Measurements from ENCODE around the gene MGST3.
"Not testable (repeated sequence)": the region's sequence is repeated elsewhere in the genome, so short reads cannot be mapped to it uniquely, and the experiment has no call there.

MGST3 gene

DNA sequence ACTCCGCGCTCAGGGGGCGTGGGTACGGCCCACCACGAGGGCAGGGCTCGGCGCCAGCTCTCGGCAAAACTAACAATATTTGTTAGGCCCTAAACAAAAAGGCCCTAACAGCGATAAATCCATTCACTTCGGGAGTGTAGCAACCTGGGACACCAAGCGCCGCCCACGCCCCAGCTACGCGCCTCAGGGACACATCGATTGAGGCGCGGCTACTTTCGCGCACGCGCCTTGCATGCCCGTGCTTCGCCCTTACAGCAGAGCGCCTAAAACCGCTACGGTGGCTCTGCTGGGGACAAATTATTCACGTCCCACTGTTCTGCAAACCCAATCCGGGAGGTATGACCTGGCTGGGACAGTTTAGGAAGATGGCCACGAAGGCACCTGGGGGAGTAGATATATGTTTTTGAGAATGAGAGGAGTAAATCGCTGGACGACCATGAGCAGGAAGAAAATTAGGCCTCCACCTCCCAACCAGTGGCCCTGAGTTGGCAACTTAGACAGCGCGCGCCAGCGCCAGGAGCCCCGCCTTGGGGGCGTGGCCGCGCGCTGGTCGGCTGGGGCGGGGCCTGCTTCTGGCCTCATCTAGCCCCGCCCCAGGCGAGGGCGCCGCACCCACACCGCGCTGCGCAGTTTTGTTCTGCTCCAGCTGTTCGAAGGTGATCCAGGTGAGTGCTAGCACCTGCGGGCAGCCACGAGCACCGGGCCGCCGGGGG is at the start of gene MGST3:
Gene MGST3 (plus strand): TSS at position 606 of the 713 bp plus-strand sequence. CDS start 18,614 bp downstream, outside the sequence.
- FAIRE-seq: peak; percentile 35

DNA sequence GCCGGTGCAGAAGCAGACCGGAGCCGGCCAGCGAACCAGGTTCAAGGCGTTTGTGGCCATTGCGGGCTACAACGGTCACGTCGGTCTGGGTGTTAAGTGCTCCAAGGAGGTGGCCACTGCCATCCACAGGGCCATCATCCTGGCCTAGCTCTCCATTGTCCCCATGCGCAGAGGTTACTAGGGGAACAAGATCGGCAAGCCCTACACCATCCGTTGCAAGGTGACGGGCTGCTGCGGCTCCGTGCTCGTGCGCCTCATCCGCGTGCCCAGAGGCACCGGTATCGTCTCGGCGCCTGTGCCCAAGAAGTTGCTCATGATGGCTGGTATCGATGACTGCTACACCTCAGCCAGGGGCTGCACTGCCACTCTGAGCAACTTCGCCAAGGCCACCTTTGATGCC is 49.1 kb upstream of the MGST3 start:
- FAIRE-seq: no peak

DNA sequence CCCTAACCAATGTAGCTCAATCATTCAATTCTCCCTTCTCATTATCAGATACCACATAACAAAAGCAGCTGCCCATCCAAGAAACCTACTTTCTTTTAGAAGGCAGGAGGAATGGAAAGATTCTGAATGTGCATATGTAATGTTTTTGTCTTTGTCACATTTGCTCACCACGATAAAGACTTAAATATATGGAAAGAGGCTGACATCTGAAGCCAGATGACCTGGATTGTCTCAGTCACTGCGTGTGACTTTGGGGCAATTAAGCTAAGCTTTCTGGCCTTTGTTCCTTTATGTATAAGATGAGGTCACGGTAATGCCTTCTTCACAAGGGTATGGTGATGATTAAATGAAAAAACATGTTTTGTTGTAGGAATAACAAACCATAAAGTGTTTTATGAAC is 44.6 kb upstream of the MGST3 start:
- FAIRE-seq: no peak

- not testable (repeated sequence) for FAIRE-seq
These were observed 39.6 kb upstream of the MGST3 start for GRCh38 chr1:165591391-165591790.

GRCh38 chr1:165592945-165593823 is 37.9 kb upstream of the MGST3 start:
- FAIRE-seq: peak; percentile 93

GRCh38 chr1:165595246-165595938 is 35.6 kb upstream of the MGST3 start:
- FAIRE-seq: no peak

GRCh38 chr1:165597883-165598675 is 33.0 kb upstream of the MGST3 start:
- peak; percentile 85 for FAIRE-seq

DNA sequence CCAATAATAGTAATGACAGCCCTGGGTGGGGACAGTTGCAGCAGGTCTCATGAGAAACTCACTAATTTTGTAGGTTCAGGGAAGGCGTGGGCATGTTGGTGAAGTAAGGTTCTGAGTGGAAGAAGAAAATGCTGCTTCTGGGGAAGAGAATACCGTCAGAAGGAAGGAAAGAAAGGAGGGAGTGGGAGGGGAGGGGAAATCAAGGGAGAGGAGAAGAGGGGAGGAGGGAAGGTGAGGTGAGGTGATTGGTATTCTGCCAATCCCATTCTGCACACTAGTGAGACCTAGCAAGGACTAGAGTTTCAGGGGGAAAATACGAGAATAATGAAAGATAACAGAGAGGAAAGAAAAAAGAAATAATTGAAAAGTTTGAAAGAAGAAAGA is 32.4 kb upstream of the MGST3 start:
- FAIRE-seq: no peak

DNA sequence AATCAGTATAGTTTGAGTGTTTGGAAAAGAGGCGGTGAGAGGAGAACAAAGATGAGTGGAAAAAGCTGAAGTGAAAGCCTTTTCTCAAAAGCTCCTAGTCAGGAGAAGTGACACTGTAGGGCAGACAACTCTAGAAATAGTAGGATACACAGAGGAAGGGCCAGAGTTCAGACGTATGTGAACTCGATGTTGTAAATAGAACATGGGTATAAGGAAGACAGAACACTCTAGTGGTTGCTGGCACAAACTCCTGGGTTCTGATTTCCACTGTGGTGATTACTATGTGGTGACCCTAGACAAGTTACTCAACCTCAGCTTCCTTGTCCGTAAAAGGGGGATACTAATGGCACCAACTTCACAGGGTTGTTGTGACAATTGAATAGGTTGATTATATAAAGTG is 30.2 kb upstream of the MGST3 start:
- FAIRE-seq: no peak

- no peak for FAIRE-seq
These were observed 27.2 kb upstream of the MGST3 start for GRCh38 chr1:165603810-165604209.

DNA sequence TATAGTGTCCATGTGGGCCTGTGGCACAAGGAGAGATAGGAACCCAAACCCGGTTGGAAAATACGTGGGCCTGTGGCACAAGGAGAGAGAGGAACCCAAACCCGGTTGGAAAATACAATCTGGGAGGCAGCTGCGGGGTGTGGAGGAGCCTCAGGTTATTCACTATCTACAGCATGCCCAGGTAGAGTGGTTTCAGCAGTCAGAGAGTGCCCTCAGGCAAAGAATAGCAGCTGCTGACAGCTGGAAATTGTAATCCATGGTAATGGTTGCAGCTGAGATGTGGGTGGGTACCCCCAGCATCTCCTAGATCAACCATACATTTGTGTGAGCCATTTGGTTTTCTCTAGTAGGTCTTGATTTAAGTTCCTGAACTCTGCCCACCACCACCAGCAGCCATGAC is 25.8 kb upstream of the MGST3 start:
- FAIRE-seq: no peak

- not testable (repeated sequence) for FAIRE-seq
These were observed 24.4 kb upstream of the MGST3 start for GRCh38 chr1:165606676-165607075.

GRCh38 chr1:165610866-165611265 is 20.2 kb upstream of the MGST3 start:
- FAIRE-seq: no peak

DNA sequence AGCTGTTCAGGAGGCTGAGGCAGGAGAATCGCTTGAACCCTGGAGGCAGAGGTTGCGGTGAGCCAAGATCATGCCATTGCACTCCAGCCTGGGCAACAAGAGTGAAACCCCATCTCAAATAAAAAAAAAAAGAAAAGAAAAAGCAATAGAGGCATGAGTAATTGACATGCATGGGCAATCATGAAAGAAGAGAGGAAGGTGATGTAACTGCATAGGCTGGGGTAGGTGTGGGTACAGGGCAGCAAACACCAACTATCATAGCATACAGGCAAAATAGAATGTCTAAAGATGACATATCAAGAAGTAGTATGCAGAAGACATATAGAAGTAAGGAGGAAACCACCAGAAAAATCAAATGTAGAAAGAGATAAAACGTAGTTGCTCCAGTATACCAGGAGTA is 19.0 kb upstream of the MGST3 start:
- FAIRE-seq: no peak

DNA sequence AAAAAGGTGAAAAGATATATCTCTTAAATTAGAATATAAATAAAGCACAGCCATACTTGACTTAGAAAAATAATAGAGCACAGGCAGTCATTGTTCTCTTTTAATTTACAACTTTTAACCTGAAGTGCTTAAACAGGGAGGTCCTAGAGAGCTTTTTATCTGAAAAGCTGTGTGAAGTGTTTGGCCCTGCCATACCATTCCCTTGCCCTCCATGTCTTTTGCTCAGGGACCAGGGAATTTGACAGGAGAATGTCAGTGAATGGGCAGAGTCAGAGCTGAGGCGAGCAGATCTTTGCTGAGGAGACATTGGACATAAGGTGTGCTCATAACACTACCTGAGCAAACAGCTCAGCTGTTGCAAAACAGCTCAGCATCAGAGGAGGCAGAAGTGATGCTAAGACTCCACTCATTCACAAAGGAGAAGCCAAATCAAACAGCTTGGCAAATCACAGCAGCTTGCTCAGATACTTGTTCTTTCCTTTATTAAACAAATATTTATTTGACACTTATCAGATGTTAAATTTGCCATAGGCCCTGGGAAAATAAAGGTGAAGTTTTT is 14.9 kb upstream of the MGST3 start:
- FAIRE-seq: no peak

DNA sequence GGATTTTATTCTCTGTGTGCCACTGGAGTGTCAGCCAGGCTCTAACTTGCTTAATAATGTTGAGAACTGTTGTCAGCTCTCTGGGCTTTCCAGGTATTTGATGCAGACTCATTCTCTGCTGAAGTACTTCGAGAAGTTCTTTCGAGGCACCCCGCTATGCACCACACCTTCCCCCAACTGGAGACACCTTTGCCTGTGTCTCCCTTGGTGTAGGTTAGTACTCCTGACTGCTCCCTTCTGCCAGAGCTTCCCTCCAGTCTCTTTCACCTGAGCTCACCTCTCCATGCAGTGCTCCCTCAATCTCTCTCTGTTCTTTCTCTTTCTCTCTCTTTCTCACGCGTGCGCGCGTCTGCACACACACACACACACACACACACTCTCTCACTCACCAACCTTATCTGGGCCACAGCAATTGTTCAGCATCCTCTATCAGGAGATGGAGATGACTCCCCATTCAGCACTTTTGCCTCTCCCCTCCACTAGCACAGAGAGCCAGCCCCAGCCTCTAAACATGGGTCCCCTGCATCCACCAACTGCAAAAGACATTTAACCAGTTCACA is 14.0 kb upstream of the MGST3 start:
- no peak for FAIRE-seq

GRCh38 chr1:165619647-165620151 is 11.3 kb upstream of the MGST3 start:
- no peak for FAIRE-seq

DNA sequence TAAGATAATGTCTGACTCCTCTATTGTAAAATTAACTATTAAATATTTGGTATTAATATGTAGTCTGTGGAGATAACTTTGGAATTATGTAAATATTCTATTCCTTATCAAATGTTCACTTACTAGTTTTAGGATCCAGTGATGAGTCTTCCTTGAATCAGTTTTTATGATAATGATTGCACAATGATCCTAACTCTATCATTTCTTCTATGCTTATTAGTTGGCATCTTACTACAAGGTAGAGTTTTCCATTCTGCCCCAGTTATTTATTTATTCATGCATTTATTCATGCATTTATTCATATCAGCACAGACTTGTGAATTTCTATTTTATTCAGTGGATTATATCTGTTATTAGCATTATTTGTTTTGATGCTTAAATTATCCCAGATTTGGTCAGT is 7.4 kb upstream of the MGST3 start:
- FAIRE-seq: no peak

DNA sequence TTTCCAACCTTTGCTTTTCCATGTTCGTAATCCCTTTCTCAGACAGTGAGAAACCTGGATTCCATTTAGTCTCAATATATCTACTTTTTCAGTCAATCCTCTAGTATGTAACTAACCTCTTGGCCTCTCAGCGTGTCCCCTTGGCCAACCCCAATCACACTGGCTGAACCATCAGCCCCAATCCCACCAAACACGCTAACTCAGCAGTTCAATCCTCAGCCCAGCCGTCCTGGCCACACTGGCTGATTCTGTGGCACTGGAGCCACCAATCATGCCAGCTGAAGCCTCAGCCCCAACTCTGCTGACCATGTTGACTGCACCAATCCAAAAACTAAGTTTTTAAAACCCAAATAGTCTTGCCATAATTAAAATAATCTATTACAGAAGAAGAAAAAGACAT is 6.6 kb upstream of the MGST3 start:
- no peak for FAIRE-seq

- no peak for FAIRE-seq
These were observed 2.7 kb upstream of the MGST3 start for GRCh38 chr1:165628147-165628822.

DNA sequence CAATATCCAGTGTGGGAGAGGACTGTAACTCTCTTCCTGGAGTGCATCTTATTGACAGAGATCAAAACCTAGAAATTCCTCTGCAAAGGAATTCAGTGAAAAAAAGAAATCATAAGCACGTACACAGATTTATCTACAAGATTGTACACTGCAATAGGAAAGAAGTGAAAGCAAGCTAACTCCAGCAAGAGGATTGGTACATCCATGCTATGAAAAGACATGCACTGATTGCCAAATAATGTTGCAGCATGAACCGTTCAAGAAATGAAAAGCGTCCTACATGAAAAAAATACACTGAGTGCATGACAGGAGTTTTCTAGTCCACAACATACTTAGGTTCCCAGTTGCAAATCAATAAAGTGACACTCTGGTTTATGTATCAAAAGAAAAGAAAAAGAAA is 1.9 kb upstream of the MGST3 start:
- no peak for FAIRE-seq
